GM10847 (cell line): ENCODE data around the gene RNF220.

Experiments
- POLR2A ChIP-seq: IDR thresholded peaks from 2 replicates; pipeline ENCODE4 v1.6.1; 2011; ENCODE audit not compliant: insufficient read length; ENCODE audit errors: extremely low read depth

Gene RNF220

GRCh38 chr1:44698138-44698537 lies 293.1 kb downstream of the RNF220 start:
- no peak for TF ChIP-seq POLR2A

DNA sequence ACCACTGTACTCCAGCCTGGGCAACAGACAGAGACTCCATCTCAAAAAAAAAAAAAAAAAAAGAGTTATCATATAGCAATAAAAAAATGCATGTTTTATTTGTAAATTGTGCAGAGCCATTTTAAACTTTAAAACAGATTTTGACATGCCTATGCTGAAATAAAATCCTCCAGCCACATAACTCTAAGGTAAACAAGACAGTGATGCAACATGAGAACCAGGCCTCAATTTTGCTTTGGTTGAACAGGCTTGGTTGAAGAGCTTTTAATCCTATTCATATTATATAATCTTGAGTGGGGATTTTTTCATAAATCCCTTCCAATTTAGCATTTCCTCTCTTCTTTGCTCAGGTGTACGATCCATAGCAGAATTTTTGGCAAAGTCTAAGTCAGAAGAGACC lies 295.5 kb downstream of the RNF220 start:
- TF ChIP-seq POLR2A = no peak

DNA sequence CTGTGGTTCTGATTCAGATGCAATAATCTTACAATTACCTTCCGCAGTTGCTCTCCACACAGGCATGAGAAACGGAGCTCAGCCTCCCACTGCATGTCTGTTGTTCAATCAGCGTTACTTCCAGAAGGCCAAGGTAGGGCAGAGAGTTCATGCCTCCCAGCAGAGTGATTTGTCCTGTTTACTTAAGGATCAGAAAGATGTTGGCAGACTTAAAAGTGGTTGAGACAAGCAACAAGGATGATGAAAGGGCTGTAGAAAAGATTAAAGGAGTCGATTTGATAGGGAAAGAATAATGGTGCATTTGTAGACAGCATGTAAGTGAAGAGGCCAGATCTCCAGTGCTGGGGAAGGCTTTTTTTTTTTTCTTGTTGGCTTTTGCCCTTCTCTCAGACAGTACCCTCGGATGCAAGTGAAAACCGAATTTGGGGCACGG lies 296.1 kb downstream of the RNF220 start:
- no peak for TF ChIP-seq POLR2A
